AG09319 (cell line): ENCODE data around the gene ALCAM.

Experiments used
- DNase-seq: peaks from one replicate; pipeline ENCODE4 v3.0.0-alpha.2; 2010; ENCODE audit warnings: low read depth; ENCODE audit errors: extremely low read depth
- CTCF ChIP-seq: IDR thresholded peaks from 2 replicates; pipeline ENCODE4 v1.5.1; 2011; ENCODE audit warnings: low read depth, mild to moderate bottlenecking, inconsistent platforms, low read length, moderate library complexity

The ALCAM gene

GRCh38 chr3:105430455-105430854, 63.7 kb downstream of the ALCAM start:
- TF ChIP-seq CTCF = no peak
- DNase-seq = no peak

- no peak for DNase-seq
- no peak for TF ChIP-seq CTCF
Measured at GRCh38 chr3:105431200-105431599, 64.5 kb downstream of the ALCAM start.

- DNase-seq = no peak
- TF ChIP-seq CTCF = no peak
Measured at GRCh38 chr3:105435277-105435676, 68.6 kb downstream of the ALCAM start.

GRCh38 chr3:105436687-105437086, 70.0 kb downstream of the ALCAM start:
- TF ChIP-seq CTCF = no peak
- no peak for DNase-seq

GRCh38 chr3:105440113-105440512, 73.4 kb downstream of the ALCAM start:
- no peak for TF ChIP-seq CTCF
- no peak for DNase-seq

- no peak for DNase-seq
- no peak for TF ChIP-seq CTCF
Measured at GRCh38 chr3:105444725-105445124, 78.0 kb downstream of the ALCAM start.

- no peak for DNase-seq
- TF ChIP-seq CTCF = no peak
Measured at GRCh38 chr3:105448338-105448982, 81.8 kb downstream of the ALCAM start.
